ENCODE results near the gene SYTL5.
"Not testable (repeated sequence)": the region's sequence is repeated elsewhere in the genome, so short reads cannot be mapped to it uniquely, and the experiment has no call there.

Gene SYTL5
- total RNA-seq, result 0.24 to 0.52 reads per million in 2 experiments

DNA sequence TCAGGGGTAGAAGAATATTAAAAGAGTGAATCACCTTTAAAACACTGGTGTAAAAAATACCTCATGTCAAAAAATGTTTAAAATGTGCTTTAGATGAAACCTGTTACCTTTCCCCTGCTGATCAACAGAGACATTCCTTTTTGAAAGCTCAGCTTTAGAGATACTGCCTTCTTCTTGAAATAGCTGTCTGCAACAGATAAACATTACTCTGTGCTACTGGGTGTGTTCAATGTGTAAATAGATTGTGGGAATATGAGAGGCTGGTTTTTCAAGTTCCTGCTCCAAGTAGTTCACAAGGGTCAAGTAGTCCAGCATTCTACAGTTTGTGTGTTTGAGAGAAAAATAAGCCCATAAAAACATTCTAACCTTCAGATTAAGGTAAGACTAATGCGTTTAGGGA lies at the start of gene SYTL5:
Gene SYTL5 (plus strand): TSS at position 263 of the 400 bp plus-strand sequence. CDS start 27,337 bp downstream, outside the sequence.
- no peak for DNase-seq (ENCODE audit: low read depth)

DNA sequence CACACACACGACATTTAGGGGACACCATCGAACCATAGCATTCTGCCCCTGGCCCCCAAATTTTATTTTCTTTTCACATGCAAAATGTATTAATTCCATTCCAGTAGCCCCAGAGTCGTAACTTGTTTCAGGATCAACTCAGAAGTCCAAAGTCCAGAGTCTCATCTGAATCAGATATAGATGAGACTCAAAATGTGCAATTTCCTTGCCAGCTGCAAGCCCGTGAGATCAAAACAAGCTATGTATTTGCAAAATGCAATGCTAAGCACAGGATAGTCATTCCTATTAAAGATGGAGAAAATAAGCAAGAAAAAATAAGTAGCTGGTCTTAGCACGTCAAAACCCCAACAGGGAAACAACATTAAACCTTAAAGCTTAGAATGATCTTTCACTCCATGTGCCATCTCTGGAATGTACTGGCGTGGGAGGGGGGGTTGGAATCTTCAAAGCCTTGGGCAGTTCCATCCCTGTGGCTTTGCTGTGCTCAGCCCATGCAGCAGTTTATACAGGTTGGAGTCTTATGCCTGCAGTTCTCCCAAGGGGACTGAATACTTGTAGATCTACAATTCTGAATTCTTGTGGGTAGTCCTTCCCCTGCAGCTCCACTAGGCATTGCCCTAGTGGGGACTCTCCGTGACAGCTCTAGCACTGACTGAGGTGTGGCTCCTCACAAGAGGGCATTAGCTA lies 47.7 kb upstream of the SYTL5 start:
- DNase-seq (ENCODE audit: low read depth), result no peak

DNA sequence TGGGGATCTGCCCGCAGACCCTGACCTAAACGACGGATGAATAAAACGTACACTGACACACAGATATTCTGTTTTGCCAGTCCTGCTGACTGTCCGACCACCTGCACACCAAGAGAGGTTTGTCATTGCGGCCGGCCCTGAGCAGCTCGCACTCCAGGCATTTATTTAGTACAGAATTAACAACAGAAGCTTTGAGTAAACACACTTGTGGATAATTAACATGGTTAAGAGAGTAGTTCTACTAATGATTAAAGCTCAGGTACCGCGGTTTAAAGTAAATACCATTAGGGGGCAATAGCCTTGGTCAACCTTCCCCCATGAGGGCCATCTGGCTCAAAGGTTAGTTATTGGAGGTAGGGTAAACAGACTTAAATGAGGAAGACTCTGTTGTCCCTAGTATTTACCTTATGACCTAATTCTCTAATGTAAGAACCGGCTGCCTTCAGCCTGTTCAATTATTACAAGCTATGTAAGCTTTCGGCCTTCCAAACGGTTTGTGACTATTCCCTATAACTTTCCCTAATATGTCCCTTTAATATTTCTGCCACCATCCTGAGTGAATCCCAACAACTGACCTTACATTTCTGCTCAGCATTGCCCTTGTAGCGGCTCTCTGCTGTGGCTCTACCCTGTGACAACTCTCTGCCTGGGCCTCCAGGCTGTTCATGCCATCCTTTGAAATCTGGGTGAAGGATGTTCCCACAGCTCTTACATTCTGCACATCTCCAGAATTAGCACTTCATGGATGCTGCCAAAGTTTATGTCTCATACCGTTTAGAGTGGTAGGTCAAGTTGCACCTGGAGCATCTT lies 46.9 kb upstream of the SYTL5 start:
- DNase-seq (ENCODE audit: low read depth), result no peak

DNA sequence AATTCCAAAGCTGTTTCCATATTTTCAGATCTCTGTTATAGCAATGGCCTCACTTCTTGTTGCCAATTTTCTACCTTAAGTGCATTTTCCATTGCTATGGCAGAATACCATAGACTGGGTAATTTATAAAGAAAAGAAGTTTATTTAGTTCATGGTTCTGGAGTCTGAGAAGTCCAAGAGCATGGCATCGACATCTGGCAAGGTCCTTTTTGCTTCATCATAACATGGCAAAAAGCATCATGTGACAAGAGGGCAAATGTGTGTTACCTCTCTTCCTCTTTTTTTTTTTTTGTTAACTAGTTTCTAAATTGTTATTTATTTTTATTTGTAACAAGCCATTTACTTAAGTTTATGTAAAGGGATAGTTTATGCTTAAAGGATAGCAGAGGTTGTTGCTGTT lies 45.2 kb upstream of the SYTL5 start:
- DNase-seq (ENCODE audit: low read depth), result no peak

DNA sequence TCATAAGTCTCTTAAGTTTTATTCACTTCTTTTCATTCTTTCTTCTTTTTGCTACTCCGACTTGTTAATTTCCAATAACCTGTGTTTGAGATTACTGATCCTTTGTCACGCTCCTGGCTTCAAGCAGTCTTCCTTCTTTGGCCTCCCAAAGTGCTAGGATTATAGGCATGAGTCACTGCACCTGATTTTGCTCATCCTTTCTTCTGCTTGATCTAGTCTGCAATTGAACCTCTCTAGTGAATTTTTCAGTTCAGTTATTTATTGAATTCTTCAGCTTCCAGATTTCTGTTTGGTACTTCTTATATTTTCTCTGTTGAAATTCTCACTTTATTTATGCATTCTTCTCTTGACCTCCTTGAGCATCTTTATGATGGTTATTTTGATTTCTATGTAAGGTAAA lies 38.6 kb upstream of the SYTL5 start:
- no peak for DNase-seq (ENCODE audit: low read depth)

DNA sequence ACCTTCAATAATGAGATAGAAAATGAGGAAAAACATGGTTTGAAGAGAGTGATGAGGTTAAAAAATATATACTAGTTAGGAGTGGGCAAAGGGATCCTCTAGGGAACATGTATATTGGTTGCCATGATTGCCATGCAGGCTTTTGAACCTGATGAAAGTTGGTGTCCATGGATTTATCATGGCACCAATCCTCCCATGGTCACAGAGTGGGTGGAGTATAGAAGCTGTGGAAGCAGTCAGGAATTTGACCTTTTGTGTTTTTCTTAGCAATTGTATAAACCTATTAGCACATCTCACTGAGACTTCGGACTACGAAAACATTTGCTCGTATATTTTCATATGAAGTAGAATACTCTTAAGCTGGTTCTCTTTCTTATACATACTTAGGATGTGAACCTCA lies 30.9 kb upstream of the SYTL5 start:
- DNase-seq (ENCODE audit: low read depth), result no peak

DNA sequence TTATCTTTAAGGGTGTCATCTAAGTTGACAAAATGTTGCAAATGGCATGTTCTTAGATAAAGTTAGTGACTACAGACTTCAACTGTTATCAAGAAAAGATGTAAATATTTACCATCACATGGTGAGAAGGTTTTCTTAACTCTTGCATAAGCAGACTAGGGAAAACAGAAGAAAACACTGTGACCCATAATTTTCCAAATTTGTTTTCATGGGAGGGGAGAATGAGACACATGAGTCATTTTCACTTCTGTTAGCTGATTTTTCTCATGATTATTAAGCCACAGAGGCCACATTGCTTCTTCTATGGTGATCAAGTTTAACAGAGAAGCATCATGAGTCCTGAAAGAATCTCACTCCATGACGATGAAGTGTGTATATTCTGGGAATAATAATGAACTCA lies 30.2 kb upstream of the SYTL5 start:
- no peak for DNase-seq (ENCODE audit: low read depth)

DNA sequence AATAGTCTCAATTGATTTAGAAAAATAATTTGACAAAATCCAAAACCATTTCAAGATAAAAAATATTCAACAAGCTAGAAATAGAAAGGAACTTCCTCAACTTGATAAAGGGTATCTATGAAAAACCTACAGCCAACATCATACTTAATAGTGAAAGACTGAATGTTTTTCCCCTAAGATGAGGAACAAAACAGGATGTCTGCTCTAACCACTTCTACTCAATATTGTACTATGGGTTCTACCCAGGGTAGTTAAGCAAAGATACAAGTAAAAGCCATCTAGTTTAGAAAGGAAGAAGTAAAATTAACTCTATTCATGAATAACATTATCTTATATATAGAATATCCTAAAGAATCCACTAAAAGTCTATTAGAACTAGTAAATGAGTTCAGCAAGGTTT lies 21.5 kb upstream of the SYTL5 start:
- DNase-seq (ENCODE audit: low read depth), result no peak

DNA sequence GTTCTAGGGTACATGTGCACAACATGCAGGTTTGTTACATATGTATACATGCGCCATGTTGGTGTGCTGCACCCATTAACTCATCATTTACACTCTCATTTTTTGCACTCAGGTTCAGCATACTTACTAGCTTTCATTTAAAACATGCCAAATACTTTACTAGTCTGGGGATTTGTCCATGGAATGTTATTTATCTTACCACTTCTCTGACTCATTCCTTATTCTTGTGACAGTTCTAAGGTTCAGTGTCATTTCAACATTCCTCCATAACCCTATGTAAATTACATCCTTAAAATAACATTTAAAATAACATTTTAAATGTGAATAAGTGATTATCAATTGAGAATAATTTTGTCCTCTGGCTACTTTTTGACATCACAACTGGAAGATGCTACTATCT lies 19.5 kb upstream of the SYTL5 start:
- no peak for DNase-seq (ENCODE audit: low read depth)

DNA sequence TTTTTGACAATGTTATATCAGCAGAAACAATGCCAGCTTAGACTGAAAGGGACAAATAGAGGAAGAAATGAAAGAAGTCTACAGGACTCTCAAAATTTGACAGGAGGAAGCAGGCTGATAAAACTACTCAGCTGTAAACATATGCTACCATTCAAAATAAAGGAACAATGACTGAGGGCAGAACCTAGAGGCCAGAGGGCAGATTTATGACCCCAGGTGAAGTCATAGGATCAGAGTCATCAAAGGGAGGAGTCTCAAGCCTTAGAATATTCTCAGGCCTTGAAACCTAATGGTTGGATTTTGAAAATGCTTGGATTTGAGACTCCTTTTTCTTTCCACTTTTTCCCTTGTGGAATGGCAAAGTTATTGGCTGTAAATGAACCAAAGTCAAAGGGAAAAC lies 17.0 kb upstream of the SYTL5 start:
- DNase-seq (ENCODE audit: low read depth), result no peak

DNA sequence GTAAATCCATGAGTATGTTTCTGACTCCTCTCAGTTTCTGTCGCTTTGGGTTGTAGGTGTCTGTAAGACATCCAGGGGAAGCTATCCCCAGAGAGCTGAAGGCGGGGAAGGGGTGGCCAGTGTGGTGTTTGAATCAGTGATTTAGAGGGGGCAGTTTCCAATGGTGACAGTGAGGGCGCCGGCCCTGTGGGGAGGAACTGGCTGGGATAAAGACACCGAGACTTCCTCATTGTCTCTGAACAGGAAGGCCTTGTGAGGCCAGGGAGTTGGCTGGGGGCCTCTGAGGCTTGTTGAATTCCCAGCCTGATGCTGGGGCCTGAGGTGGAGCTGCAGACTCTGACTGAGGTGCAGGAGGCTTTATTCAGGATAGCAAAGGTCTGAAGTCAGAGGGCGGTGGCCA lies 15.1 kb upstream of the SYTL5 start:
- not testable (repeated sequence) for DNase-seq (ENCODE audit: low read depth)

DNA sequence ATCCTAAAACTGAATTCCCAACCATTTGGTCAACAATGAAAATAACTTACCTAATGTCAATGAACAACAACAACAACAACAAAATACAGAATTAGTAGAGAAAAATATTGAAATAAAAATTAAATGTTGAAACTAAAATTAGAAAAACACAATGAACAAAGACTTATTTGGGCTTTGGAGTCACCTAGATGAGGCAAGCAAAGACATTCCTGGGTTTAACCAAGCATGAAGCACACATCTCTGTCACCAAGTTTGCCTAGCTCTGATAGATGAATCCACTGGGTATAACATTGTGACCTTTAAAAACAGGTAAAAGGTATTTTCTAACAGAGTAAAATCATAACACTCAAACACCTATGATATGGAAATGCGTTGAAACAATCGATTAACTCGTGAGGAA lies 13.2 kb upstream of the SYTL5 start:
- no peak for DNase-seq (ENCODE audit: low read depth)

DNA sequence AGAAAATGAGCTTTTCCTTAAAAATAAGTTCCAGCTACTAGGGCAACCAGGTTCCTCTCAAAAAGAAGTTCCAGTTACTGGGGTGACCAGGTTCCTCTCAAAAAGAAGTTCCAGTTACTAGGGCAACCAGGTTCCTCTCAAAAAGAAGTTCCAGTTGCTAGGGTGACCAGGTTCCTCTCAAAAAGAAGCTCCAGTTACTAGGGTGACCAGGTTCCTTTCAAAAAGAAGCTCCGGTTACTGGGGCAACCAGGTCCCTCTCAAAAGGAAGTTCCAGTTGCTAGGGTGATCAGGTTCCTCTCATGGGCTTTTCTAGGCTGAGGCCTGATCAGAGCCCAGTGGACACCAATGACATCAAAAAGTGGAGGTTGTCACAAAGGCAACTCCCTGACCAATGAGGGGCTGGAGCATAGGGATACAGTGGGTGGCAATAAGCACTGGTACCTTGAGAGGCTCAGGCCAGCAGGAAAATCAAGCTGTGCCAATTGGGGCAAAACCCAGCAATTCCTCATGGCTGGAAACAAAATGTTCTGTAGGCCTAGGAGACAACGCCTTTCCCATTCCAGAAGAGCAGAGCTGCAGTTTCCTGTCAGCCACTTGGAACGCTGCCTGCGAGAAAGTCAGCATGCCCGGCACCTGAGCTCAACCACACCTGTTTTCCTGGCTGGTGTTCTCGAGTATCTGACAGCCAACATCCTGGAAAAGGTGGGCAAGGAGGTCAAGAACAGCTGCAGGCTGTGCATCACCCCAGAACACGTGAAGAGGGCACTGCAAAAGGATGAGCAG lies 12.3 kb upstream of the SYTL5 start:
- DNase-seq (ENCODE audit: low read depth), result no peak

DNA sequence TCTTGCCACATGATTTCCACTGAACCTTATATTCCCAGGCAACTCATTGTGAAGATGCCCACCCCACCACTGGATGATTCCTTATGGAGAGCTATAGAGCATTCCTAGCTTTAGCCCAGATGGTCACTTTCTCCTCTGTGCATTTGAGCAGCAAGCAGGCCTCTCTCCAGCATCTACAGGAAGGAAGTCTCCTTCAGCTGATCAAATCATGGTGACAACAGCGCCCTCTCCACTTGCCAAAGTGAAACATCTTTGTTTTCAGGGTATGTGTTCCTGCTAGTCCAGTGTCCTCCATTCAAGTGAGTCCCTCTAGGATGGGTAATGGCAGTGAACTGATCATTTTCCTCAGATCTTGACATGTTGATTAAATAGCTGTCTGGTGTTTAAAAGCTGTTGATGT lies 10.9 kb upstream of the SYTL5 start:
- no peak for DNase-seq (ENCODE audit: low read depth)

DNA sequence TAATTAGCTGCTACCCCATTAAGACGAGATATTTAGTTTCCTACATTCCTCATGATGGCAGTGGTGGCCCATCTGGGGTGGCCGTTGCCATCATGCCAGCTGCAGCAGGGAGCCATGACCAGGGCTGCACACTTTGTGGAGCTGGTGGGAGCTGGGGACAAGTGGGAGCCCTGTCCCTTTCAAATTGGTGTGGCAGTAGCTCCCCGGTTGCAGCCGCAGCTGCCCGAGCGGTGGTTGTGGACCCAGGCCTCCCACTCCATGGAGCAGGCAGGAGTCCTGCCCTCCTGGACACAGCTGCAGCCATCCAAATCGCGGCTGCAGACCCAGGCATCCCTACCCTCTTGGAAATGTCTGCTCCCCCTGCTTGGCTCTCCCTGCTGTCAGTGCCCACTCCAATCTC lies 9.3 kb upstream of the SYTL5 start:
- DNase-seq (ENCODE audit: low read depth), result no peak

DNA sequence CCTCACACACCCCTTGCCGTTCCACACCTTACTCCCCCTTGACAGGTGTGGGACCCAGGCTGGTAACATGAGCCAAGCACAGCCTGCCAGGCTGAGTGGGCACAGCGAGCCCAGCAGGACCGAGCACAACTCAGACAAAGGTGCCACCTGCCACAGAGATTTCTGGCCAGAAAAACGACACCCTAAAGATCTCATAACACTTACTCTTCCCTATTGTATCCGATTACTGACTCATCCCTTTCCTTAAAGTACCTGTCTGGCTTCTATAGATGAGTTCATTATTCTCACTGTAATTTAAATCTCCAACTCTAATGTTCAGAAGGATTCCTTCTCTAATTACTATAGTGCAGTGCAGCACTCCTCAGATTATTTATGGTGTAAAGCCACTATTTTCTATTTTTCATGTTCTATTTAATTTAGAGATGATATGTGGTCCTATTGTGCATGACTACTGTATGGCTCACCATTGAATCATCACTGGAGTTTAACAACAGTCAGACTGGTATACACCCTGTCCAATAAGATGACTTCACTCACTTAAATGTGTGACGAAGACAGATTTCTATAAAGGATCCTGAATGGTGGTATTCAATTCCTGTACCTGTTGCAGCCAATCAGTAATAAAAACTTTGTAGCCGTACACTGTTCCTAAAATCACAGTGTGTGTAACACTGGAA lies 7.6 kb upstream of the SYTL5 start:
- DNase-seq (ENCODE audit: low read depth), result no peak

DNA sequence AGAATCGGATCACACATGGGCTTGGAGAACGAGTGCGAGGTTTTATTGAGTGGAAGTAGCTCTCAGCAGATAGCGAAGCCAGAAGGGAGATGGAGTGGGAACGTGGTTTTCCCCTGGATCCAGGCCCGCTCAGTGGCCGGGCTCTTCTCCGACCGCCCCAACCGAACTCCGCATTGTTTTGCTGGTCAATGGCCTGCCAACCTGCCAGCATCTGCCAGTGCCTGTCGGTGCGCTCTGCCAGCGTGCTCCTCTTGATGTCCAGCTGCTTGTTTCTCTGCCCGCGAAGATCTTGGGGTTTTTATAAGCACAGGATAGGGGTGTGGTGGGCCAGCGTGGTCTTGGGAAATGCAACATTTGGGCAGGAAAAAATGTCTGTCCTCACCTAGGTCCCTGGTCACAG lies 5.6 kb upstream of the SYTL5 start:
- DNase-seq (ENCODE audit: low read depth), result no peak

DNA sequence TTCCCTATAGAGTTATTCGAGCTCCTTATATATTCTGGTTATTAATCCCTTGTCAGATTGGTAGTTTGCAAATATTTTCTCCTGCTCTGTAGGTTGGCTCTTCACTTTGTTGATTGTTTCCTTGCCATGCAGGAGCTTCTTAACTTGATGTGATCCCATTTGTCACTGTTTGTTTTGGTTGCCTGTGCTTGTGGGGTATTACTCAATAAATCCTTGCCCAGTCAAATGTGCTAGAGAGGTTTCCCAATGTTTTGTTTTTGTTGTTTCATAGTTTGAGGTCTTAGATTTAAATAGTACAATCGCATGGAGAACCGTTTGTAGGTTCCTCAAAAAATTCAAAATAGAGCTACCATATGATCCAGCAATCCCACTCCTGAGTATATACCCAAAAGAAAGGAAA lies 2.3 kb upstream of the SYTL5 start:
- no peak for DNase-seq (ENCODE audit: low read depth)

DNA sequence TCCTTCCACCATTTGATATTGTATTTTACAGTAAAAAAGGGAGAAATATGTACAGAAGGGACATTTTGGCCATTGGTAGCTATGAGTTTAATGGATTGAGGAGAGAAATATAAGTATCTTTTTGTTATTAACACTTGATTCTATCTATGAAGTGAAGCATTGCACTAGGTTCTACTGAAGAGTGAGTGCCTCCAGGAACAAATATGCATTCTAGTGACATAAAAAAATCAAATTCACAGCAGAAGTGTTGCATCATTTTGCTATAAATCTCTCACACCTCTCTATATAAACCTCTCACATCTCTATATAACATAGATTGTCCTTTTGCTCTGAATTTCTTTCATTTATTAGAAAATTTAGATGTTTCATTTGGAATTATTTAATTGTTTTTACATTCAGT lies 425 bp downstream of the SYTL5 start:
- DNase-seq (ENCODE audit: low read depth), result no peak

DNA sequence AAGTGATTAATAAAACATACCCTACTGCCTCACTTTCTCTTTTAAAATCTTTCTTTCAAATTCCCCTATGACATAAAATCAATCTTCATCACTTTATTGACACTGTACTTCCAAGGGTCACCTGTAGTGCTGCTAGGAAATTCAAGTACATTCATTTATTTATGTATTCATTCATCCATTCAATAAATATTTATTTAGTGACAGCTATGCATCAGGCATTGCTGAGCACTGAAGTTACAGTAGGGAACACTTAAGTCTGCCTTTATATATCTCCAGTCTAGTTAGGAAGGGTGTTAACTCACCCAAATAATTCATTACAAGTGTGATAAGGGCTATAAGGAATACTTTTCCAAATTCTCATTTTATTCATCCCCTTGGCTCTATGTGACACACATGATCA lies 2.3 kb downstream of the SYTL5 start:
- no peak for DNase-seq (ENCODE audit: low read depth)

DNA sequence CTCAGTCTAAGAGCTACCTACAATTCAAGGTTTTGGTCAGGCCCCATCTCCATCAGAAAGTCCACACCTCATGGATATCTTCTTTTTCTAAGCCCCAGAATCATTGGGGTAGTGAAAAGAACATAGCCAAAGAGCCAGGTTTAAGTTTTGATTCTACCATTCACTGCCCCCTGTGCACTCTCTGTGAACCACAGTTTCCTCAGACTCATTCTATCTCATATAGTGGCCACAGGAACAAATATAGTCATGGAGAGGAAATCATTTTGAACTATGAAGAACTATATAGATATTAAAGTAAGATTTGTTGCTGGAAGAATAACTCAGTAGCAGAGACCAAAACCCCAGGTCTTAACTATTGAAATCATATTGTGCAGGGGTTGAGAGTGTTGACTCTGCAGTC lies 3.3 kb downstream of the SYTL5 start:
- DNase-seq (ENCODE audit: low read depth), result no peak

DNA sequence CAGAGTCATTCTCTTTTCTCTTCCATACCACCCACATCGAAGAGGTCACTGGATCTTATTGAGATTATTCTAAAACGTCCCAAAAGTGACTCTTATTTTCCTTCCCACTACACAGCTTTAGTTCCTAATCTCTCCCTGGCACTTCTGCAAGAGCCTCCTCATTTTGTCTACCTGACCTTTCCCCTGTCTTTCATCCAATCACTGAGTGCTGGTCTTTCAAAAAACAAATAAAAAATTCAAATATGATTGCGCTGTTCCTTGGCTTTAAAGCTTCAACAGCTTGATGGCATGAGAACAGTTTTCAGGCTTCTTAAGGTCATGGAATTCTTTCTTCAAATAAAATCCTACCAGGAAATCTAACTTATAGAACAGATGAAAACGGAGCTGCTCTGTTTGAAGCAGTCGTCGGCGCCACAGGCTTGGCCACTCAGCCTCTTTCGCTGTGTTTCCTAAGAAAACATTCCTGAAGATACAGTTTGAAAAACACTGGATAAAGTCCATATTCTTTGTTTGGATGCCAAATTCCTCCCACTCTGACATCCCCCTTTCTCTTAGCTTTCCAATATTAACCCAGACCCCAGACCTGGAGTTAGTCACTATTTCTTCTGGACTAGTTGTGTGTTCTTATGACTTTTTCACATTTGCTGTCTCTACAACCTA lies 12.5 kb downstream of the SYTL5 start:
- DNase-seq (ENCODE audit: low read depth), result no peak

Measured in T follicular helper cell (primary cell).